Activated T-cell treated with anti-CD3 and anti-CD28 coated beads, Interleukin-2, amount 50 U/mL, for 72 hours (primary cell): Measurements from ENCODE around the gene AMOT. TPM values are rescaled to one million over a fixed set of nuclear protein-coding genes. Genes with fewer than 3 reads are reported as not detected.

Source experiments
- ATAC-seq, 2 donors: fragments of 150-1000 bp; cut with Tn5 transposase; replicated peaks in 1 of 2; 2 replicates each; pipeline ENCODE4 v1.10.0; 2021; ENCODE audit warnings: moderate library complexity in 2 of 2, mild to moderate bottlenecking in 1 of 2
- DNase-seq, 2 donors: peaks; one replicate each; pipeline ENCODE4 v3.0.0; 2021 to 2022; ENCODE audit warnings: mixed read lengths in 1 of 2
- H3K27ac Mint-ChIP-seq: one replicate; pipeline ENCODE4 v1.8.0; 2022; ENCODE audit warnings: mild to moderate bottlenecking, moderate library complexity, mixed read lengths
- H3K27me3 Mint-ChIP-seq: one replicate; pipeline ENCODE4 v1.8.0; 2022; ENCODE audit warnings: low read depth, mixed read lengths
- H3K36me3 Mint-ChIP-seq, 2 donors: one replicate each; pipeline ENCODE4 v1.8.0; 2022; ENCODE audit warnings: mixed read lengths in 2 of 2, mild to moderate bottlenecking in 1 of 2; ENCODE audit not compliant: insufficient read depth in 2 of 2
- H3K4me1 Mint-ChIP-seq: one replicate; pipeline ENCODE4 v1.8.0; 2022; ENCODE audit warnings: low read depth, mixed read lengths
- H3K4me3 Mint-ChIP-seq, 2 donors: one replicate each; pipeline ENCODE4 v1.8.0; 2022; ENCODE audit warnings: mild to moderate bottlenecking in 2 of 2, mixed read lengths in 2 of 2, moderate library complexity in 2 of 2
- H3K9me3 Mint-ChIP-seq, 2 donors: one replicate each; pipeline ENCODE4 v1.8.0; 2022; ENCODE audit warnings: mixed read lengths in 2 of 2
- total RNA-seq, 2 donors: library from RNA; stranded (reverse); gene quantifications; one replicate each; pipeline ENCODE4 v1.2.3, GENCODE V29; 2022

AMOT gene
- total RNA-seq, 2 donors from 2014 or later = 1.3 TPM

- peaks cover 50% of the 10 kb centered on the region for H3K27me3 Mint-ChIP-seq
- peaks cover 6% of the 10 kb centered on the region for H3K4me1 Mint-ChIP-seq
- peaks cover 0 to 3% of the 10 kb centered on the region in 2 donors for H3K9me3 Mint-ChIP-seq
- no peak overlapping the region for H3K27ac Mint-ChIP-seq
- no peak for DNase-seq
- H3K4me3 Mint-ChIP-seq = no peak overlapping the region
- no peak for ATAC-seq
- peaks cover 0 to 2% of the 10 kb centered on the region in 2 donors for H3K36me3 Mint-ChIP-seq
Observed at GRCh38 chrX:112769034-112769433, 71.6 kb downstream of the AMOT start.

- Mint-ChIP-seq H3K27ac (no peak overlapping the region), H3K27me3 (peaks cover 49% of the 10 kb centered on the region), H3K4me1 (peaks cover 6% of the 10 kb centered on the region), H3K36me3 (peaks cover 0 to 2% of the 10 kb centered on the region in 2 donors), H3K9me3 (peaks cover 0 to 3% of the 10 kb centered on the region in 2 donors), H3K4me3 (no peak overlapping the region)
- ATAC-seq = no peak
- DNase-seq = no peak
Observed at GRCh38 chrX:112768563-112768962, 72.1 kb downstream of the AMOT start.

GRCh38 chrX:112766774-112767173 is 73.9 kb downstream of the AMOT start:
- peaks cover 0 to 3% of the 10 kb centered on the region in 2 donors for H3K9me3 Mint-ChIP-seq
- ATAC-seq (no peak), DNase-seq (no peak)
- H3K4me3 Mint-ChIP-seq = no peak overlapping the region
- no peak overlapping the region for H3K27ac Mint-ChIP-seq
- peaks cover 54% of the 10 kb centered on the region for H3K27me3 Mint-ChIP-seq
- H3K4me1 Mint-ChIP-seq = peaks cover 6% of the 10 kb centered on the region
- peaks cover 0 to 2% of the 10 kb centered on the region in 2 donors for H3K36me3 Mint-ChIP-seq

- H3K4me3 Mint-ChIP-seq = no peak overlapping the region
- no peak for DNase-seq
- no peaks in the 10 kb centered on the region for H3K36me3 Mint-ChIP-seq
- H3K27ac Mint-ChIP-seq = no peak overlapping the region
- no peaks in the 10 kb centered on the region for H3K4me1 Mint-ChIP-seq
- ATAC-seq = no peak
- H3K27me3 Mint-ChIP-seq = peaks cover 57% of the 10 kb centered on the region
- H3K9me3 Mint-ChIP-seq = no peaks in the 10 kb centered on the region
Observed at GRCh38 chrX:112761242-112762207, 79.1 kb downstream of the AMOT start.

- Mint-ChIP-seq H3K27me3 (peaks cover 60% of the 10 kb centered on the region), H3K4me3 (no peak overlapping the region), H3K36me3 (no peaks in the 10 kb centered on the region), H3K9me3 (no peaks in the 10 kb centered on the region), H3K4me1 (no peaks in the 10 kb centered on the region), H3K27ac (no peak overlapping the region)
- ATAC-seq = no peak
- no peak for DNase-seq
Observed at GRCh38 chrX:112760697-112761096, 79.9 kb downstream of the AMOT start.

GRCh38 chrX:112759966-112760365 is 80.7 kb downstream of the AMOT start:
- DNase-seq (no peak), ATAC-seq (no peak)
- Mint-ChIP-seq H3K9me3 (no peaks in the 10 kb centered on the region), H3K27me3 (peaks cover 54% of the 10 kb centered on the region), H3K4me1 (no peaks in the 10 kb centered on the region), H3K4me3 (no peak overlapping the region), H3K27ac (no peak overlapping the region), H3K36me3 (no peaks in the 10 kb centered on the region)

GRCh38 chrX:112759512-112759911 is 81.1 kb downstream of the AMOT start:
- DNase-seq (no peak), ATAC-seq (no peak)
- H3K27me3 Mint-ChIP-seq = peaks cover 52% of the 10 kb centered on the region
- H3K27ac Mint-ChIP-seq = no peak overlapping the region
- no peaks in the 10 kb centered on the region for H3K4me1 Mint-ChIP-seq
- H3K9me3 Mint-ChIP-seq = no peaks in the 10 kb centered on the region
- H3K4me3 Mint-ChIP-seq = no peak overlapping the region
- H3K36me3 Mint-ChIP-seq = no peaks in the 10 kb centered on the region

GRCh38 chrX:112757946-112758345 is 82.7 kb downstream of the AMOT start:
- DNase-seq = no peak
- Mint-ChIP-seq H3K27ac (no peak overlapping the region), H3K4me1 (no peaks in the 10 kb centered on the region), H3K4me3 (no peak overlapping the region), H3K27me3 (peaks cover 58% of the 10 kb centered on the region), H3K9me3 (no peaks in the 10 kb centered on the region), H3K36me3 (no peaks in the 10 kb centered on the region)
- no peak for ATAC-seq

GRCh38 chrX:112753116-112753515 is 87.5 kb downstream of the AMOT start:
- Mint-ChIP-seq H3K27ac (no peak overlapping the region), H3K36me3 (no peaks in the 10 kb centered on the region), H3K4me3 (no peak overlapping the region), H3K4me1 (no peaks in the 10 kb centered on the region), H3K9me3 (no peaks in the 10 kb centered on the region), H3K27me3 (peaks cover 41% of the 10 kb centered on the region)
- DNase-seq (no peak), ATAC-seq (no peak)

GRCh38 chrX:112751076-112751475 is 89.6 kb downstream of the AMOT start:
- Mint-ChIP-seq H3K4me3 (no peak overlapping the region), H3K36me3 (no peaks in the 10 kb centered on the region), H3K9me3 (no peaks in the 10 kb centered on the region), H3K27me3 (peaks cover 34% of the 10 kb centered on the region), H3K27ac (no peak overlapping the region), H3K4me1 (no peaks in the 10 kb centered on the region)
- no peak for ATAC-seq
- DNase-seq = no peak

GRCh38 chrX:112746812-112747595 is 93.6 kb downstream of the AMOT start:
- H3K4me3 Mint-ChIP-seq = no peak overlapping the region
- DNase-seq (no peak), ATAC-seq (no peak)
- no peaks in the 10 kb centered on the region for H3K9me3 Mint-ChIP-seq
- H3K27ac Mint-ChIP-seq = no peak overlapping the region
- no peaks in the 10 kb centered on the region for H3K36me3 Mint-ChIP-seq
- peaks cover 56% of the 10 kb centered on the region for H3K27me3 Mint-ChIP-seq
- no peaks in the 10 kb centered on the region for H3K4me1 Mint-ChIP-seq

GRCh38 chrX:112738347-112739033 is 102.1 kb downstream of the AMOT start:
- Mint-ChIP-seq H3K27ac (no peak overlapping the region), H3K4me1 (peaks cover 16% of the 10 kb centered on the region), H3K9me3 (no peaks in the 10 kb centered on the region), H3K36me3 (no peaks in the 10 kb centered on the region), H3K4me3 (no peak overlapping the region), H3K27me3 (peaks cover 77% of the 10 kb centered on the region)
- DNase-seq (peak; percentile 31 to 41), ATAC-seq (peak; percentile 85 to 93)

GRCh38 chrX:112736310-112736709 is 104.3 kb downstream of the AMOT start:
- Mint-ChIP-seq H3K4me1 (peaks cover 16% of the 10 kb centered on the region), H3K4me3 (no peak overlapping the region), H3K9me3 (no peaks in the 10 kb centered on the region), H3K36me3 (no peaks in the 10 kb centered on the region), H3K27me3 (peaks cover 82% of the 10 kb centered on the region), H3K27ac (no peak overlapping the region)
- DNase-seq (no peak), ATAC-seq (no peak)
